ENCODE data around the gene CHCHD1. TPM values are rescaled to one million over a fixed set of nuclear protein-coding genes. Genes with fewer than 3 reads are reported as not detected.

Gene CHCHD1
- total and polyA plus RNA-seq, 2 experiments from 2014 or later, result 40.6 to 187 TPM

DNA sequence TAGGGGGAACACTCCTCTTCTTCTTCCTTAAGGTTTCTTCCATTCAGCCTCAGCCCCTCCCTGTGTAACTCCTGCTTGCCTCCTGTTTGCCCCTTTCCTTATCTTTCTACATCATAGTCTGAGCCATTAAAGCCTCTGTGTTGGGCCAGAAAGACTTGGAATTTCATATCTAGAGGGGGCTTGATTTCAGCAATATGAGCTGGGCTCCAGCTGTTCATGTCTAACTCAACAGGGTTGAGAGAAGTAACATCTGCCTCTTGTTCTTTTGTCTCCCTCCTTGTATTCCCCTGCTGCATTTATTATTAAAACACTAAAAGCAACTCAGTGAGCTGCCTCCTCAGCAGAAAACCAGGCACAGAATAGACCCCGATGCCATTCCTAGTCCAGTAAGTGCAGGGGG is 20.1 kb upstream of the CHCHD1 start (continued):
- TF ChIP-seq, protein P1, sequence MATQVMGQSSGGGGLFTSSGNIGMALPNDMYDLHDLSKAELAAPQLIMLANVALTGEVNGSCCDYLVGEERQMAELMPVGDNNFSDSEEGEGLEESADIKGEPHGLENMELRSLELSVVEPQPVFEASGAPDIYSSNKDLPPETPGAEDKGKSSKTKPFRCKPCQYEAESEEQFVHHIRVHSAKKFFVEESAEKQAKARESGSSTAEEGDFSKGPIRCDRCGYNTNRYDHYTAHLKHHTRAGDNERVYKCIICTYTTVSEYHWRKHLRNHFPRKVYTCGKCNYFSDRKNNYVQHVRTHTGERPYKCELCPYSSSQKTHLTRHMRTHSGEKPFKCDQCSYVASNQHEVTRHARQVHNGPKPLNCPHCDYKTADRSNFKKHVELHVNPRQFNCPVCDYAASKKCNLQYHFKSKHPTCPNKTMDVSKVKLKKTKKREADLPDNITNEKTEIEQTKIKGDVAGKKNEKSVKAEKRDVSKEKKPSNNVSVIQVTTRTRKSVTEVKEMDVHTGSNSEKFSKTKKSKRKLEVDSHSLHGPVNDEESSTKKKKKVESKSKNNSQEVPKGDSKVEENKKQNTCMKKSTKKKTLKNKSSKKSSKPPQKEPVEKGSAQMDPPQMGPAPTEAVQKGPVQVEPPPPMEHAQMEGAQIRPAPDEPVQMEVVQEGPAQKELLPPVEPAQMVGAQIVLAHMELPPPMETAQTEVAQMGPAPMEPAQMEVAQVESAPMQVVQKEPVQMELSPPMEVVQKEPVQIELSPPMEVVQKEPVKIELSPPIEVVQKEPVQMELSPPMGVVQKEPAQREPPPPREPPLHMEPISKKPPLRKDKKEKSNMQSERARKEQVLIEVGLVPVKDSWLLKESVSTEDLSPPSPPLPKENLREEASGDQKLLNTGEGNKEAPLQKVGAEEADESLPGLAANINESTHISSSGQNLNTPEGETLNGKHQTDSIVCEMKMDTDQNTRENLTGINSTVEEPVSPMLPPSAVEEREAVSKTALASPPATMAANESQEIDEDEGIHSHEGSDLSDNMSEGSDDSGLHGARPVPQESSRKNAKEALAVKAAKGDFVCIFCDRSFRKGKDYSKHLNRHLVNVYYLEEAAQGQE (IDR thresholded peaks at IDR 0.05; ENCODE audit: unreplicated experiment), result no peak

GRCh38 chr10:73762915-73763314 is 18.9 kb upstream of the CHCHD1 start:
- DNase-seq (ENCODE audit: low spot score), result no peak
- Histone ChIP-seq H3K4me2 (no peak overlapping the region), H4K20me1 (replicated peaks; ENCODE audit: insufficient read depth) (peaks cover 9% of the 10 kb centered on the region; the same call in 1 of the 2 replicates), H3K4me3 (no peak overlapping the region), H3K9me2 (ENCODE audit: insufficient read depth) (no peaks in the 10 kb centered on the region), H3K27ac (ENCODE audit: low read depth) (no peak overlapping the region), H3F3A (replicated peaks; ENCODE audit: low read depth) (no peaks in the 10 kb centered on the region), H3K79me2 (replicated peaks; ENCODE audit: insufficient read depth) (no peaks in the 10 kb centered on the region), H3K27me3 (ENCODE audit: insufficient read depth) (no peaks in the 10 kb centered on the region), H3K36me3 (ENCODE audit: insufficient read depth) (peaks cover 35% of the 10 kb centered on the region), H3K4me1 (ENCODE audit: insufficient read depth) (no peaks in the 10 kb centered on the region), H2AFZ (no peak overlapping the region)
- TF ChIP-seq ZNF331 (CRISPR knock-in tag; IDR thresholded peaks at IDR 0.05; ENCODE audit: low read depth) (no peak), STAT1 (IDR thresholded peaks at IDR 0.05; ENCODE audit: unreplicated experiment) (no peak), JUNB (IDR thresholded peaks at IDR 0.05; ENCODE audit: unreplicated experiment) (no peak), ETS1 (IDR thresholded peaks at IDR 0.05) (no peak), CREB1 (CRISPR knock-in tag; IDR thresholded peaks at IDR 0.05; ENCODE audit: low read depth) (no peak), POLR2AphosphoS5 (IDR thresholded peaks at IDR 0.05; ENCODE audit: low read depth) (no peak)
- TF ChIP-seq, protein P2, sequence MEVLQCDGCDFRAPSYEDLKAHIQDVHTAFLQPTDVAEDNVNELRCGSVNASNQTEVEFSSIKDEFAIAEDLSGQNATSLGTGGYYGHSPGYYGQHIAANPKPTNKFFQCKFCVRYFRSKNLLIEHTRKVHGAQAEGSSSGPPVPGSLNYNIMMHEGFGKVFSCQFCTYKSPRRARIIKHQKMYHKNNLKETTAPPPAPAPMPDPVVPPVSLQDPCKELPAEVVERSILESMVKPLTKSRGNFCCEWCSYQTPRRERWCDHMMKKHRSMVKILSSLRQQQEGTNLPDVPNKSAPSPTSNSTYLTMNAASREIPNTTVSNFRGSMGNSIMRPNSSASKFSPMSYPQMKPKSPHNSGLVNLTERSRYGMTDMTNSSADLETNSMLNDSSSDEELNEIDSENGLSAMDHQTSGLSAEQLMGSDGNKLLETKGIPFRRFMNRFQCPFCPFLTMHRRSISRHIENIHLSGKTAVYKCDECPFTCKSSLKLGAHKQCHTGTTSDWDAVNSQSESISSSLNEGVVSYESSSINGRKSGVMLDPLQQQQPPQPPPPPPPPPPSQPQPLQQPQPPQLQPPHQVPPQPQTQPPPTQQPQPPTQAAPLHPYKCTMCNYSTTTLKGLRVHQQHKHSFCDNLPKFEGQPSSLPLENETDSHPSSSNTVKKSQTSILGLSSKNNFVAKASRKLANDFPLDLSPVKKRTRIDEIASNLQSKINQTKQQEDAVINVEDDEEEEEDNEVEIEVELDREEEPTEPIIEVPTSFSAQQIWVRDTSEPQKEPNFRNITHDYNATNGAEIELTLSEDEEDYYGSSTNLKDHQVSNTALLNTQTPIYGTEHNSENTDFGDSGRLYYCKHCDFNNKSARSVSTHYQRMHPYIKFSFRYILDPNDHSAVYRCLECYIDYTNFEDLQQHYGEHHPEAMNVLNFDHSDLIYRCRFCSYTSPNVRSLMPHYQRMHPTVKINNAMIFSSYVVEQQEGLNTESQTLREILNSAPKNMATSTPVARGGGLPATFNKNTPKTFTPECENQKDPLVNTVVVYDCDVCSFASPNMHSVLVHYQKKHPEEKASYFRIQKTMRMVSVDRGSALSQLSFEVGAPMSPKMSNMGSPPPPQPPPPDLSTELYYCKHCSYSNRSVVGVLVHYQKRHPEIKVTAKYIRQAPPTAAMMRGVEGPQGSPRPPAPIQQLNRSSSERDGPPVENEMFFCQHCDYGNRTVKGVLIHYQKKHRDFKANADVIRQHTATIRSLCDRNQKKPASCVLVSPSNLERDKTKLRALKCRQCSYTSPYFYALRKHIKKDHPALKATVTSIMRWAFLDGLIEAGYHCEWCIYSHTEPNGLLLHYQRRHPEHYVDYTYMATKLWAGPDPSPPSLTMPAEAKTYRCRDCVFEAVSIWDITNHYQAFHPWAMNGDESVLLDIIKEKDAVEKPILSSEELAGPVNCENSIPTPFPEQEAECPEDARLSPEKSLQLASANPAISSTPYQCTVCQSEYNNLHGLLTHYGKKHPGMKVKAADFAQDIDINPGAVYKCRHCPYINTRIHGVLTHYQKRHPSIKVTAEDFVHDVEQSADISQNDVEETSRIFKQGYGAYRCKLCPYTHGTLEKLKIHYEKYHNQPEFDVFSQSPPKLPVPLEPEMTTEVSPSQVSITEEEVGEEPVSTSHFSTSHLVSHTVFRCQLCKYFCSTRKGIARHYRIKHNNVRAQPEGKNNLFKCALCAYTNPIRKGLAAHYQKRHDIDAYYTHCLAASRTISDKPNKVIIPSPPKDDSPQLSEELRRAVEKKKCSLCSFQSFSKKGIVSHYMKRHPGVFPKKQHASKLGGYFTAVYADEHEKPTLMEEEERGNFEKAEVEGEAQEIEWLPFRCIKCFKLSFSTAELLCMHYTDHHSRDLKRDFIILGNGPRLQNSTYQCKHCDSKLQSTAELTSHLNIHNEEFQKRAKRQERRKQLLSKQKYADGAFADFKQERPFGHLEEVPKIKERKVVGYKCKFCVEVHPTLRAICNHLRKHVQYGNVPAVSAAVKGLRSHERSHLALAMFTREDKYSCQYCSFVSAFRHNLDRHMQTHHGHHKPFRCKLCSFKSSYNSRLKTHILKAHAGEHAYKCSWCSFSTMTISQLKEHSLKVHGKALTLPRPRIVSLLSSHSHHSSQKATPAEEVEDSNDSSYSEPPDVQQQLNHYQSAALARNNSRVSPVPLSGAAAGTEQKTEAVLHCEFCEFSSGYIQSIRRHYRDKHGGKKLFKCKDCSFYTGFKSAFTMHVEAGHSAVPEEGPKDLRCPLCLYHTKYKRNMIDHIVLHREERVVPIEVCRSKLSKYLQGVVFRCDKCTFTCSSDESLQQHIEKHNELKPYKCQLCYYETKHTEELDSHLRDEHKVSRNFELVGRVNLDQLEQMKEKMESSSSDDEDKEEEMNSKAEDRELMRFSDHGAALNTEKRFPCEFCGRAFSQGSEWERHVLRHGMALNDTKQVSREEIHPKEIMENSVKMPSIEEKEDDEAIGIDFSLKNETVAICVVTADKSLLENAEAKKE (CRISPR knock-in tag; IDR thresholded peaks at IDR 0.05), result no peak
- H3K4me3 Mint-ChIP-seq, result no peak overlapping the region
- no peak overlapping the region for H3K27ac Mint-ChIP-seq
- ATAC-seq, result no peak
- no peaks in the 10 kb centered on the region for H3K4me1 Mint-ChIP-seq
- peaks cover 53% of the 10 kb centered on the region for H3K36me3 Mint-ChIP-seq (ENCODE audit: low read depth)
- no peaks in the 10 kb centered on the region for H3K9me3 Mint-ChIP-seq
- peaks cover 1% of the 10 kb centered on the region for H3K27me3 Mint-ChIP-seq (ENCODE audit: insufficient read depth, low read depth, poor library complexity)
